Prostate gland (tissue), 2 donors: ENCODE measurements around the gene METTL26. TPM values are rescaled to one million over a fixed set of nuclear protein-coding genes. Genes with fewer than 3 reads are reported as not detected.

Experiments
- DNase-seq: peaks from one replicate; pipeline ENCODE4 v3.0.0-alpha.2; 2019; ENCODE audit warnings: low spot score
- H3K27ac ChIP-seq, 2 donors: fragments of 200-600 bp; sonication (generic); 2 replicates each; pipeline ENCODE4 v1.5.1; 2017 to 2019
- H3K27me3 ChIP-seq: fragments of 200-600 bp; sonication (generic); replicated peaks from 2 replicates; pipeline ENCODE4 v1.5.1; 2019; ENCODE audit not compliant: insufficient read depth
- H3K36me3 ChIP-seq, 2 donors: fragments of 200-600 bp; sonication (generic); 1 replicate in 1 of 2; 2 replicates in 1 of 2; pipeline versions ENCODE4 v1.5.1 to v1.8.1; 2017 to 2019
- H3K4me1 ChIP-seq: fragments of 200-600 bp; sonication (generic); replicated peaks from 2 replicates; pipeline ENCODE4 v1.5.1; 2019
- H3K4me3 ChIP-seq, 2 donors: fragments of 200-600 bp; sonication (generic); 2 replicates each; pipeline ENCODE4 v1.5.1; 2017 to 2019
- H3K9me3 ChIP-seq: fragments of 200-600 bp; sonication (generic); 2 replicates; pipeline ENCODE4 v1.5.1; 2017
- CTCF ChIP-seq, 4 experiments: fragments of 200-600 bp in 2 of 4; fragments of 450-650 bp in 2 of 4; sonication (generic) in 2 of 4; IDR thresholded peaks; 1 replicate in 3 of 4; 2 replicates in 1 of 4; pipeline ENCODE4 v1.5.1; 2016 to 2019; ENCODE audit warnings: antibody characterized with exemption in 4 of 4, mild to moderate bottlenecking in 2 of 4, moderate library complexity in 2 of 4
- POLR2A ChIP-seq: fragments of 450-650 bp; IDR thresholded peaks from one replicate; pipeline ENCODE4 v1.6.1; 2016; ENCODE audit warnings: antibody characterized with exemption, mild to moderate bottlenecking
- POLR2AphosphoS5 ChIP-seq: sonication (generic); formaldehyde crosslinking; IDR thresholded peaks from one replicate; pipeline ENCODE4 v1.6.1; 2017; ENCODE audit warnings: antibody characterized with exemption
- WGBS: methylation state at CpG from one replicate; pipeline ENCODE4 v1.1.5; 2018; 5-methylcytosine and 5-hydroxymethylcytosine counted together
- intact Hi-C: fragments of 100-400 bp; cut with DNase I; formaldehyde crosslinking; loops from one replicate; pipeline ENCODE4 v1.14.2; 2022
- total RNA-seq, 2 donors: library from RNA; depleted of rRNA; stranded (reverse); fragments of >200 nt; gene quantifications; one replicate each; pipeline ENCODE4 v1.1.0, GENCODE V29; 2016

Gene METTL26
- total RNA-seq, 2 donors from 2014 or later = 179 to 207 TPM

DNA sequence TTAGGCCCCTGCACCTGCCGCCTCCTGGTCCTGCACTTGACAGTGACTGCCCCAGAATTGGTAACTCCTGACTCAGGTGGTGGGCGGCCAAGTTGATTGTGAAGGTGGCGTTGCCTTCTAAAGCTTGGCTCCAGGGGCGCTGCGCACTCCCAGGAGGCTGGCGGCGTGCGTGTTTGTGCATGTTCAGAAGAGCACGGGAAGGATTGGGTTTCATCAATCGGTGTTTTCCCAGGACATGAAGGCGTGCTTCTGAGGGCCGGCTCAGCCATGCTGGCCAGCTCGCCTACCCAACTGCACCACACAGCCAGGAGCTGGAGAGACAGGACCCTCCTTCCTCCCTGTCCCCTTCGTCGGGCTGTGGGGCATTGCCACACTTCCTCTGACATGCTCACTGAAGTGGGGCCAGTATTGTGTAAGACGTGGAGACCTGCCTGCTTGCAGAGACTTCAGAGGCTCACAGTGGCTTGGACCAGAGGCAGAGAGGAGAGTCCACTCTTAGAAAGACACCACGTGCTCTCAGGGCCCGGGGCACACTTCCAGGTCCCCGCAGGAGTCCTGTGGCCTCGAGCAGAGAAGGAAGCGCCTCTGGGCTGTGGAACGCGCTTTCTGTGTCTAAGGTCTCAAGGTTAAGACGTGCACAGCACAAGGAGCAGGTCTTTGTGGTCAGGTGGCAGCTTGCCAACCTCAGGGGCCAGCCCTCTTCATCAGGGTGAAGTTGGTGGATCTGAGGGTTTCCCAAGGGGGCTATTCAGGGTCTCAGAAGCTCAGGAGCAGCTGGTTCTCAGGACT lies 43.4 kb downstream of the METTL26 start:
- intact Hi-C loops = no loop called here
- 40% methylated on average over 24 of the region's 24 CpGs for WGBS
- Histone ChIP-seq H3K4me3 (peak overlapping the region in 1 of 2 donors; percentile 14), H3K9me3 (no peaks in the 10 kb centered on the region), H3K27me3 (no peaks in the 10 kb centered on the region), H3K4me1 (peaks cover 16% of the 10 kb centered on the region), H3K36me3 (peaks cover 0 to 4% of the 10 kb centered on the region in 2 donors), H3K27ac (peak overlapping the region; percentile 87 to 89)
- DNase-seq = peak; percentile 89
- peak; percentile 87 for TF ChIP-seq POLR2AphosphoS5
- TF ChIP-seq CTCF (IDR thresholded peaks at IDR 0.05) = peak in 3 of 4 experiments; percentile 20 to 69 (median 62)
- peak; percentile 56 for TF ChIP-seq POLR2A

DNA sequence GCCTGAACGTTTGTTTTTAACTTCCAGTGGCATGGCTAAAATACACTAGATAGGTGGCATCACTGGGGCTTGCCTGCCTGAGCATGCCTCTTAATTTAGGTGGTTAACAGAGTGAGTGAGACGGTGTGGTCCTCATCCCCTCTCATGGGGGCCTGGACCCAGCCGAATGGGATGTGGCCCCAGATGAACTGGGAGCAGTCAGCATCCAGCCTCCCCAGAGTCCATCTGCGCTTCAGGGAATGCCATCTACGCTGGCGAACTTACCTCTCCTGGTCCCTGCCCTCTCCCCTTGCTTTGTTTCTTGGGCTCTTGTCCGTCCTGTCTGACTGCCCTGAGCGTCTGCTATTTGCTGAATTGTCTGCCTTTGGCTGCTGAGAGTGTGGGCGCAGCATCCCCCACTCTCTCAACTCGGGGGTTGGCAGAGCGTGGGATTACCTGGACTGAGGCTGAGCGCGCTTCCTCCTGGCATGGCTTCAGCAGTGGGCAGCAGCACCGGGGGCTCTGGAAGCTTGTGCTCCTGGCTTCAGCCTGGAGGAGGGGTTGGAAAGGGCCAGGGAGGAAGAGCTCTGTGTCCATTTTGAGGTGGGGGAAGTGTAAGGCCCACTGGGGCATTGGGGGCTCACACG lies 44.1 kb downstream of the METTL26 start:
- Histone ChIP-seq H3K4me3 (peak overlapping the region in 1 of 2 donors; percentile 14), H3K9me3 (no peaks in the 10 kb centered on the region), H3K27me3 (no peaks in the 10 kb centered on the region), H3K4me1 (peaks cover 16% of the 10 kb centered on the region), H3K27ac (peak overlapping the region; percentile 87 to 89), H3K36me3 (peaks cover 0 to 4% of the 10 kb centered on the region in 2 donors)
- TF ChIP-seq CTCF (IDR thresholded peaks at IDR 0.05) (no peak), POLR2AphosphoS5 (no peak), POLR2A (no peak)
- DNase-seq = no peak
- WGBS = 37% methylated on average over 15 of the region's 15 CpGs
- intact Hi-C loops = no loop called here

- intact Hi-C loops = no loop called here
- Histone ChIP-seq H3K36me3 (peaks cover 0 to under 1% of the 10 kb centered on the region in 2 donors), H3K4me1 (peaks cover 16% of the 10 kb centered on the region), H3K27me3 (no peaks in the 10 kb centered on the region), H3K9me3 (no peaks in the 10 kb centered on the region), H3K4me3 (peak overlapping the region; percentile 70 to 87), H3K27ac (peak overlapping the region; percentile 87 to 89)
- TF ChIP-seq CTCF (IDR thresholded peaks at IDR 0.05) (no peak), POLR2AphosphoS5 (no peak), POLR2A (no peak)
- 52% methylated on average over 8 of the region's 8 CpGs for WGBS
- DNase-seq = no peak
Measured at GRCh38 chr16:591231-591630, 44.9 kb downstream of the METTL26 start.

DNA sequence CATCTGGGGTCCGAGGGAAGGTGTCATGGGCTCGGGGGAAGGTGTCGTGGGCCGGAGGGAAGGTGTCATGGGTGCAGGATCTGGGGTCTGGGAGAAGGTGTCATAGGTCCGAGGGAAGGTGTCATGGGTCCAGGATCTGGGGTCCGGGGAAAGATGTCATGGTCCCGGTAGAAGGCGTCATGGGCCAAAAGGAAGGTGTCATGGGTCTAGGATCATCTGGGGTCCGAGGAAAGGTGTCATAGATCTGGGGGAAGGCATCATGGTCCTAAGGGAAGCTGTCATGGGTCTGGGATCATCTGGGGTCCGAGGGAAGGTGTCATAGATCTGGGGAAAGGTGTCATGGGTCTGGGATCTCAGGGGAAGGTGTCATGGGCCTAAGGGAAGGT lies 45.3 kb downstream of the METTL26 start:
- no peaks in the 10 kb centered on the region for H3K36me3 ChIP-seq
- TF ChIP-seq CTCF (IDR thresholded peaks at IDR 0.05) (no peak), POLR2AphosphoS5 (no peak), POLR2A (no peak)
- H3K9me3 ChIP-seq = no peaks in the 10 kb centered on the region
- 36% methylated on average over 10 of the region's 10 CpGs for WGBS
- H3K4me3 ChIP-seq = peak overlapping the region; percentile 70 to 87
- H3K4me1 ChIP-seq = peaks cover 16% of the 10 kb centered on the region
- H3K27ac ChIP-seq = peak overlapping the region; percentile 87 to 89
- intact Hi-C loops = no loop called here
- no peak for DNase-seq
- no peaks in the 10 kb centered on the region for H3K27me3 ChIP-seq
